HG03097 (cell line): ENCODE measurements around the gene KRT36.

Source experiments
- ATAC-seq: cut with Tn5 transposase; IDR thresholded peaks from one replicate; pipeline ENCODE4 v1.9.1; 2021; ENCODE audit not compliant: unreplicated experiment, low FRiP score

Gene KRT36

GRCh38 chr17:41522301-41523224 is 32.9 kb upstream of the KRT36 start:
- no peak for ATAC-seq

GRCh38 chr17:41521574-41522261 is 32.0 kb upstream of the KRT36 start:
- ATAC-seq = no peak

- ATAC-seq = no peak
Observed at GRCh38 chr17:41520821-41521521, 31.3 kb upstream of the KRT36 start.

- no peak for ATAC-seq
Observed at GRCh38 chr17:41519501-41520224, 30.0 kb upstream of the KRT36 start.

- no peak for ATAC-seq
Observed at GRCh38 chr17:41518789-41519449, 29.2 kb upstream of the KRT36 start, which contains the start of gene KRT15. KRT15 (minus strand) TSS chr17:41518890; CDS start chr17:41518827, 63 bp downstream.

- no peak for ATAC-seq
Observed at GRCh38 chr17:41518031-41518430, 28.3 kb upstream of the KRT36 start.

DNA sequence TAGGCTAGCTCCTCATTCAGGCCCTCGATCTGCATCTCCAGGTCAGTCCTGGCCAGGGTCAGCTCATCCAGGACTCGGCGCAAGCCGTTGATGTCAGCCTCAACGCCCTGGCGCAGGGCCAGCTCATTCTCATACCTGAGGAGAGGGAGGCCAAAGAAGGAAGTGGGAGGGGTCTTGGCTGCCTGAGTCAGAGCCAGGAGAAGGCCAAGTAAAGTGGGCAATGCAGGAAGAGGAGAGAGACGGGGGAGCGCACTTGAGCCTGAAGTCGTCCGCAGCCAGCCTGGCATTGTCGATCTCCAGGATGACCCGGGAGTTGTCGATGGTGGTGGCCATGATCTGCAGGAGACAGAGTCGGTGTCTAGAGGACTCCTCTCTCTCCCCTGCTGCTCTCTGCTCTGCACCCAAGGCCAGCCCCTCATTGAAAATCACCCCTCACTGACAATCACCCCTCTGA is 27.1 kb upstream of the KRT36 start:
- ATAC-seq = no peak

DNA sequence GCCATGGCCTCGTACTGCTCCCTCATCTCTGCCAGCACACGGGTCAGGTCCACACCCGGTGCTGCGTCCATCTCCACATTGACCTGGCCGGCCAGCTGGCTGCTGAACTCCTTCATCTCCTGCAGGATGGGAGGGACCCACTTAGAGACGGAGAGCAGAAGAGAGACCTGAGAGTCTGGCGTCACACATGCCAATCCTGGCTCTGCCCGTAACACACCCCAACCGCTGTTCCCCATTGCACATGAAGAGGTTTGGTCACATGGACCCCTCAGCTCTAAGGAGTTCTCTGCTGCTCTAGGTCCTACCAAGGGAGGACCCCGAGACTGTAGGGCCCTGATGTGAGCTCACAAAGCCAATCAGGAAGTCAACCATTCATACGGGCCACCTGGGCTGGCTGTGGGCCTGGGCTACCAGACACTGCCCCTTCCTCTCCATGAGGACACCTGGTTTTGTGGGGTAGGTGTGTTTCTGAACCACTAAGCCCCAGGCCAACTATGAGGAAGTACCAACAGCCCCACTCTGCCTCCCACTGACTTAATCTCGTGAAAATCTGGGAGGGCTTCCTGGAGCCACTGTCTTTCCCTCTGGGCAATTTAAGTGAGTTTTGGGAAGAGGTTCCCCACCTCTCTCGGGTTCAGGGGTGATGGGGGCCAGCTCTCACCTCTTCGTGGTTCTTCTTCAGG is 26.6 kb upstream of the KRT36 start:
- no peak for ATAC-seq

- no peak for ATAC-seq
Observed at GRCh38 chr17:41513168-41513547, 23.4 kb upstream of the KRT36 start.

GRCh38 chr17:41512546-41513167 is 22.9 kb upstream of the KRT36 start:
- no peak for ATAC-seq

GRCh38 chr17:41511716-41512115 is 22.0 kb upstream of the KRT36 start:
- no peak for ATAC-seq

- ATAC-seq = no peak
Observed at GRCh38 chr17:41511116-41511515, 21.4 kb upstream of the KRT36 start.

DNA sequence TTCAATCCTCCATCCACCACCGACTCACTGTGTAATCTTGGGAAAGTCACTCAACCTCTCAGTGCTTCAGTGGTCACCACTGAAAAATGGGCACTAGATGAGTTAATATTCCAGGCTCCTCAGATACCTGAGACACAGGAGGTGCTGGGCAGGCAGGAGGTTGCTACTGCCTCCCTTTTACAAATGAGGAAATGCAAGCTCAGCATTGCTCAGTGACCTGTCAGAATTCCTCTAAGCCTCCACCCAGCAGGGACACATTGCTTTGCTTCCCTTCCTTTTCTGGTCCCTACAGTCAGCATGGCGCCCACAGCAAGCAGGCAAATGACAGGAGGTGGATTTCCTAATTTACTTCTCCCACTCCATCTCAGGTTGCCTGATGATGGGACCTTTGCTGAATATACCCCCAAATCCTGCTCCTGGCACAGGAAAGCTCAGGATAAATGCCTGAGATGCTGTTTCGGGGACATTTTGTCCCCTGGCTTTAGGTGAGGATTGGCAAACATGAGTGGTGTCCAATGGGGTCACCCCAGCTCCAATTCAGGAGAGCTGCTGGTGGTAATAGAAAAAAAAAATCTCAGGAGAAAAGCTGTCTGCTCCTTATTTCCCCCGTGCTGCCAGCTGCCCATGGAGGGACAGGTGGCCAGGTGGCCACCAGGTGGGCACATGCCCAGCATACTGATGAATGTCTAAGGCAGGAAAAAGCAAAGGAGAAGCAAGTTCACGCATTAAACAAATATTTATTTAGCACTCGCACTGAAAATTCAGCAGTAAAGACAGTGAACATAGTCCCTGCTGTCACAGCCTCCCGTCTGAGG is 20.7 kb upstream of the KRT36 start:
- no peak for ATAC-seq

- no peak for ATAC-seq
Observed at GRCh38 chr17:41507315-41507880, 17.7 kb upstream of the KRT36 start.

DNA sequence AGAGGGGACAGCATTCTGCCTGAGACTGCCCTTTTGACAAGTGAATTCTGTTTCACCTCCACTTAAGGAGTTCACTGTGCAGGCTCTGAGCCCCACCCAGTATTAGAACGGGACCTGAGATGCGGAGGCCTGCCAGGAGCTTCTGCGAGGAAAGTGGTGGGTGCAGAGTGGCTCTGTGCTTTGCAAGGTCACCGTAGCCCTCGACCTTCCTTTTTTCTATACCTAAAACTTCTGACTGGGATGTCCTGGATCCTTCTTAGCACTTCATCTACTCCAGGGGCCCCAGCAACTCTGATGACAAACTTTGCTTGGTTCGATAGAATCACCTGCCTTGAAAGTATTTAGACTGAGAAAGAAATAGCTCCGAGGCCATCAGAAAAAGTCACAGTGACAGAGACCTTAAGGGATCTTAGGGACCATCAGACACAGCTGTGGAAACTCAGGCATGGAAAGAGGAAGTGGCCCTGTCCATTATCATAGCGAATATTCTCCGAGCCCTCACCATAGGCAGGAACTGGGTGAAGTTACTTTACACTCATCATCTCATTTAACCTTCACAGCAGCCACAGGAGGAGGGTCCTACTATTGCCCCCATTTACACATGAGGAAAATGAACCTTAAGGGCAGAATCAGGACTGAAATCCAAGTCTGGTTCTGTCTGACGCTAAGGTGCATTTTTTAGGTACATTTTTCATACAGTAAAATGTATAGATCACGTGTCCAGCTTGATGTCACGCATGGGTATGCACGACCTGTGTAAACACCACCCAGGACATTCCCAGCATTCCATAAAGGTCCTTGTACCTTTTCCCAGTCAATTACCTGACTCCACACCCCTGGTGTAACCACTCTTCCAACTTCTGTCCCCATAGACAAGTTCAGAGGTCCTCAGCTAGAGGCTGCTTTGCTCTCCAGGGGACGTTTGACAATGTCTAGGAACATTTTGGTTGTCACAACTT is 16.4 kb upstream of the KRT36 start:
- no peak for ATAC-seq

DNA sequence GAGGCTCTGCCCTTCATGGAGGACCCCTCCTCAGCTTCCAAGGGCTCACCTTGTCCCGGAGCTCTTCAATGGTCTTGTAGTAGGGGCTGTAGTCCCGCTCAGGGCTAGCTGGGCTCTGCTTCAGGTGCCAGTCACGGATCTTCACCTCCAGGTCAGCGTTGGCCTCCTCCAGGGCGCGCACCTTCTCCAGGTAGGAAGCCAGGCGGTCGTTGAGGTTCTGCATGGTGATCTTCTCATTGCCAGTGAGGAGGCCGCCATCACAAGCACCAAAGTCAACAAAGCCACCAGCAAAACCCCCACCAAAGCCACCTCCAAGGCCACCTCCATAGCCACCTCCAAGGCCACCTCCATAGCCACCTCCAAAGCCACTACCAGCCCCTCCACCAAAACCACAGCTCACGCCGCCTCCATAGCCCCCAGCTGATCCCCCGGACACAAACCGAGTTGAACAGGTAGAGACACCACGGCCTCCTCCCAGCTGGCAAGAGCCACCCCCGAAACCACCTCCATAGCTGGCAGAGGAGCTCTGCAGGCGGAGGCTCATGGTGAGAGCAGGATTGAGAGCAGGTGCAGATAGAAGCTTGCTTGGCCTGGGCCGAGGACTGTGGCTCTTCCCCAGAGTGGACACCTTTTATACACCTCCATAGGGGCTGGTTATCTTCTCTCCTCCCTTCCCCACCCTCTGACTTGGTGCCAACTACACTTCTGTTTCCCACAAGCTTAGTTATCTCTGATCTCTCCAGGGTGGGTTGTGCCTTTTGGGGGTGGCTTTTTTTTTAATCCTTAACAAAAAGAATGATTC is 15.5 kb upstream of the KRT36 start, which contains the start of gene KRT13:
Gene KRT13 (minus strand): TSS at position 606 of the 802 bp plus-strand sequence. CDS start 62 bp downstream, at position 544.
- ATAC-seq = no peak
